ENCODE measurements around the gene POLR1F. TPM values are rescaled to one million over a fixed set of nuclear protein-coding genes. Genes with fewer than 3 reads are reported as not detected.
"Not testable (repeated sequence)": the region's sequence is repeated elsewhere in the genome, so short reads cannot be mapped to it uniquely, and the experiment has no call there.

POLR1F gene
- total RNA-seq, 2 experiments from 2014 or later: 25.8 to 32.2 TPM

DNA sequence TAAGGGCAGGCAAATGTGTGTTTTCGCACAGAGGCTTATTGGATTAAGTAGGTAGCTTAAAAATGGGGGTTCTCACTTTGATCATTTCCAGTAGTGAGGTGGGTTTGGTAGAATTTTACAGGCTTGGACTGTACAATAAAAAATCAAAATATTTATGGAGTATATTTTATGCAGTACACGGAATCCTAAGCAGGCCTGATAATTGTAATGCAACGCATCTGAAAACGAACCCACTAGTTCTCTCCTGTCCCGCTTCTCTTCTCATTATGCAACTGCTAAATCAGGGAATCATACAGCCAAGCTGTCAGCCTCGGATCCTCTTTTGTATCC is 377 bp upstream of the POLR1F start:
- H3K27me3 Mint-ChIP-seq: no peaks in the 10 kb centered on the region
- ATAC-seq: no peak
- POLR2A ChIA-PET: interaction anchor here (0.7 to 0.8 kb wide), 2 partner anchors 12 to 621 kb away, joined by 3 read pairs; partner anchors contain the start of gene ITGB8
- no peaks in the 10 kb centered on the region for H3K9me3 Mint-ChIP-seq (ENCODE audit: low read depth)
- peak overlapping the region; percentile 89 for H3K4me3 Mint-ChIP-seq
- no peak for DNase-seq
- peak overlapping the region; percentile 90 for H3K27ac Mint-ChIP-seq
- CTCF ChIA-PET: interaction anchor here (0.6 to 4.6 kb wide), 11 partner anchors 8 to 1239 kb away, joined by 3 to 42 read pairs (median 3); partner anchors contain the start of gene ITGB8
- H3K36me3 Mint-ChIP-seq (ENCODE audit: low read depth): peaks cover 4% of the 10 kb centered on the region
- intact Hi-C loops (cut with DNase I, micrococcal nuclease): loop anchor here in 1 of 2 experiments (5.0 kb wide), 4 partner anchors 623 to 1767 kb away; partner anchors contain the start of genes ITGB8, SNX13 and SP4
- H3K4me1 Mint-ChIP-seq: peaks cover 41% of the 10 kb centered on the region

DNA sequence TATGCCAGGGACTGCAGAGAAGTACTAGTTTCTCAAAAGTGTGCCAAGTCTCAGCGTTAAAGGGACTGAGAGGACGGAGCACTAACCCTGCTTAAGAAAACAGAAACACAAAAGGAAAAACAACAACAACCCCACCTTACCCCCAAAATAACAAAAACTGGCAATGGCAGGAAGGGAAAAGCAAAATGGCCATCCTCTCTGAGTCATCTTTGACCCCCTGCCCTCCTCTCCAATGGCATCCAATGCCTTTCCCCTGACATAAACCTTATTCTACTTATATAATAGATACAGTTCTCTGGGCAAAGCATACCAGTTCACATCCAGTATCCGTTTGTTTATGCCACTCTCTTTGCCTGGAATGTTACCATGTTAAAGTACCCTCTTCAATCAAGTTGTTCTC is 1.6 kb downstream of the POLR1F start:
- ATAC-seq (no peak), DNase-seq (no peak)
- intact Hi-C loops (cut with DNase I, micrococcal nuclease): loop anchor here in 1 of 2 experiments (5.0 kb wide), 4 partner anchors 625 to 1765 kb away; partner anchors contain the start of genes ITGB8, SNX13 and SP4
- Mint-ChIP-seq H3K36me3 (ENCODE audit: low read depth) (peaks cover 18% of the 10 kb centered on the region), H3K27ac (no peak overlapping the region), H3K4me3 (peak overlapping the region; percentile 89), H3K9me3 (ENCODE audit: low read depth) (no peaks in the 10 kb centered on the region), H3K4me1 (peaks cover 41% of the 10 kb centered on the region), H3K27me3 (no peaks in the 10 kb centered on the region)
- POLR2A ChIA-PET: no interaction called here
- CTCF ChIA-PET: no interaction called here

GRCh38 chr7:19705663-19706062 is 3.2 kb downstream of the POLR1F start:
- no peaks in the 10 kb centered on the region for H3K9me3 Mint-ChIP-seq (ENCODE audit: low read depth)
- intact Hi-C loops (cut with DNase I, micrococcal nuclease): loop anchor here in 1 of 2 experiments (5.0 kb wide), 4 partner anchors 627 to 1763 kb away; partner anchors contain the start of genes ITGB8, SNX13 and SP4
- CTCF ChIA-PET: interaction anchor here (1.1 to 1.2 kb wide), 2 partner anchors 9 to 10 kb away, joined by 3 read pairs; no protein-coding TSS in a partner anchor
- no peak overlapping the region for H3K4me3 Mint-ChIP-seq
- H3K27me3 Mint-ChIP-seq: no peaks in the 10 kb centered on the region
- no peak overlapping the region for H3K27ac Mint-ChIP-seq
- POLR2A ChIA-PET: no interaction called here
- peaks cover 29% of the 10 kb centered on the region for H3K36me3 Mint-ChIP-seq (ENCODE audit: low read depth)
- peaks cover 40% of the 10 kb centered on the region for H3K4me1 Mint-ChIP-seq
- no peak for ATAC-seq
- no peak for DNase-seq

GRCh38 chr7:19701471-19701870 is 7.4 kb downstream of the POLR1F start:
- Mint-ChIP-seq H3K4me1 (peaks cover 8% of the 10 kb centered on the region), H3K27ac (no peak overlapping the region), H3K4me3 (no peak overlapping the region), H3K27me3 (no peaks in the 10 kb centered on the region), H3K36me3 (ENCODE audit: low read depth) (peaks cover 45% of the 10 kb centered on the region), H3K9me3 (ENCODE audit: low read depth) (no peaks in the 10 kb centered on the region)
- intact Hi-C loops (cut with DNase I, micrococcal nuclease): no loop called here
- ATAC-seq: no peak
- no peak for DNase-seq
- POLR2A ChIA-PET: no interaction called here
- CTCF ChIA-PET: interaction anchor here (1.4 kb wide), 1 partner anchor 8 kb away, joined by 6 read pairs; the partner anchor contains the start of gene POLR1F

DNA sequence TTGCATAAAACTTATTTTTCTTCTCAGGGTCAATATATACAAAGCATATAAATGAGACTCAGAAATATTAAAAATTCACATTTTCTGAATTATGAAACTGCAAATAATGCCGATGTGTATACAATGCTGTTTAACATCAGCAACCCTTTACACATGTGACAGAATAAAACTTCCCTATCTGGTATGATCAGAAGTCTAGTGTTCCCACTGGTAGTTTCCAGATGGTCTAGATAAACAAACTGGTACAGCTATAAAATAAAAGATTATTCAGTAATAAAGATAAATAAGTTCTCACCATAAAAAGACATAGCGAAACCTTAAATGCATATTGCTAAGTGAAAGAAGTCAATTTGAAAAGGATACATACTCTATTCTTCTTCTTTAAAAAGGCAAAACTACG is 7.9 kb downstream of the POLR1F start:
- DNase-seq (no peak), ATAC-seq (no peak)
- Mint-ChIP-seq H3K4me3 (no peak overlapping the region), H3K9me3 (ENCODE audit: low read depth) (no peaks in the 10 kb centered on the region), H3K27ac (no peak overlapping the region), H3K36me3 (ENCODE audit: low read depth) (peaks cover 48% of the 10 kb centered on the region), H3K4me1 (peaks cover 4% of the 10 kb centered on the region), H3K27me3 (no peaks in the 10 kb centered on the region)
- ChIA-PET POLR2A (no interaction called here), CTCF (interaction anchor here (1.0 to 1.4 kb wide), 2 partner anchors 8 to 13 kb away, joined by 6 read pairs; partner anchors contain the start of gene POLR1F)
- intact Hi-C loops (cut with DNase I, micrococcal nuclease): no loop called here

- Mint-ChIP-seq H3K27ac (no peak overlapping the region), H3K4me3 (no peak overlapping the region), H3K9me3 (ENCODE audit: low read depth) (no peaks in the 10 kb centered on the region), H3K36me3 (ENCODE audit: low read depth) (peaks cover 38% of the 10 kb centered on the region), H3K27me3 (no peaks in the 10 kb centered on the region), H3K4me1 (no peaks in the 10 kb centered on the region)
- intact Hi-C loops (cut with DNase I, micrococcal nuclease): no loop called here
- POLR2A ChIA-PET: no interaction called here
- CTCF ChIA-PET: no interaction called here
- ATAC-seq: no peak
- DNase-seq: no peak
These were observed 10.5 kb downstream of the POLR1F start for GRCh38 chr7:19698331-19698730.

DNA sequence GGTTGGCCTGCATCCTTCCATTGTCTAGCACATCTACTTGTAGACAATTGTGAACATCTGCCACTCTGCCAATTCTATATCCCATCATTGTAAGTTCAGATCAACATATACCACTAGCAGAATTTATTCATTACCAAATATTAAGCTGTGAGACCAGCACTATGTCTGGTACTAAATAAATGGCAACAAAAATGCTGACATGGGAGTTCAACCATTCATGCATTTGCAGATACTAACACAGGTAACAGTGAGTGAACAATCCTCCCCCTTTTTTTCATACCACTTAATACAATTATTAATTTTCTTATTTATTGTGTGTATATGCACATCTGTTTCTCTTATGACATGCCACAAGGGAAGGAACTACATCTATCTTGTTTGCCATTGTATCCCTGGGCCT is 11.9 kb downstream of the POLR1F start:
- peaks cover 28% of the 10 kb centered on the region for H3K36me3 Mint-ChIP-seq (ENCODE audit: low read depth)
- H3K9me3 Mint-ChIP-seq (ENCODE audit: low read depth): no peaks in the 10 kb centered on the region
- no peak for ATAC-seq
- POLR2A ChIA-PET: interaction anchor here (1.3 kb wide), 1 partner anchor 12 kb away, joined by 3 read pairs; the partner anchor contains the start of gene POLR1F
- H3K27me3 Mint-ChIP-seq: no peaks in the 10 kb centered on the region
- no peak overlapping the region for H3K4me3 Mint-ChIP-seq
- DNase-seq: no peak
- CTCF ChIA-PET: interaction anchor here (1.0 kb wide), 1 partner anchor 9 kb away, joined by 3 read pairs; no protein-coding TSS in a partner anchor
- intact Hi-C loops (cut with DNase I, micrococcal nuclease): no loop called here
- H3K4me1 Mint-ChIP-seq: no peaks in the 10 kb centered on the region
- H3K27ac Mint-ChIP-seq: no peak overlapping the region

DNA sequence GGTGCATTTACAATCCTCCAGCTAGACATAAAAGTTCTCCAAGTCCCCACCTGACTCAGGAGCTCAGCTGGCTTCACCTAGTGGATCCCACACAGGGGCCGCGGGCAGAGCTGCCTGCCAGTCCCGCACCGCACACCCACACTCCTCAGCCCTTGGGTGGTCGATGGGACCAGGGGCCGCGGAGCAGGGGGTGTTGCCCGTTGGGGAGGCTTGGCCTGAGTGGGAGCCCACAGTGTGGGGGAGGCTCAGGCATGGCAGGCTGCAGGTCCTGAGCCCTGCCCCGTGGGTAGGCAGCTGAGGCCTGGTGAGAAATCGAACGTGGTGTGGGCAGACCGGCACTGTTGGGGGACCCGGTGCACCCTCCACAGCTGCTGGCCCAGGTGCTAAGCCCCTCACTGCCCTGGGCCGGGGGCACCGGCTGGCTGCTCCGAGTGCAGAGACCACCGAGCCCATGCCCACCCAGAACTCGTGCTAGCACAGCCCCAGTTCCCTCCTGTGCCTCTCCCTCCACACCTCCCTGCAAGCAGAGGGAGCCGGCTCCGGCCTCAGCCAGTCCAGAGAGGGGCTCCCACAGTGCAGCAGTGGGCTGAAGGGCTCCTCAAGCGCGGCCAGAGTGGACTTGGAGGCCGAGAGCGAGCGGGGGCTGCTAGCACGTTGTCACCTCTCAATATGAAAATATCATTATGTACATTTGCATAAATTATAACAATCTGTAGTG is 16.6 kb downstream of the POLR1F start:
- DNase-seq (no peak), ATAC-seq (no peak)
- intact Hi-C loops (cut with DNase I, micrococcal nuclease): no loop called here
- Mint-ChIP-seq H3K36me3 (ENCODE audit: low read depth) (peaks cover 8% of the 10 kb centered on the region), H3K9me3 (ENCODE audit: low read depth) (no peaks in the 10 kb centered on the region), H3K4me3 (no peak overlapping the region), H3K27me3 (no peaks in the 10 kb centered on the region), H3K27ac (no peak overlapping the region), H3K4me1 (no peaks in the 10 kb centered on the region)
- CTCF ChIA-PET: no interaction called here
- POLR2A ChIA-PET: no interaction called here

DNA sequence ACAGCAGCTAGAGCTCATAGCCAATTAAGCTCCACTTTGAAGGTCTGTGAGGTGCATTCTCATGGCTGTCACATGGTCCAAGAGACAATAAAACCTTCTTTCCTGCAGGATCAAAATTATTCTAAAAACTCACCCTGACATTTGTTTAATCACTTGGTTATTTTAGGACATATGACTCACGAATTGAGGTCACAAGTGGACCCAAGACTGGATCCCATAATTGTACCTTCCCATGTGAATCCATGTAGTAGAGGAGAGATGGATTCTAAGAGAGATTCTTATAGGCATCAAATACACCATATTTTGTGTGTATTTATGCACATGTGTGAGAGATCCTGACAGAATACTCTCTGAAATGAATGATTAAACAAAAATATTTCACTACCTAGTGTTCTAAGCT is 18.1 kb downstream of the POLR1F start:
- Mint-ChIP-seq H3K27me3 (no peaks in the 10 kb centered on the region), H3K36me3 (ENCODE audit: low read depth) (no peaks in the 10 kb centered on the region), H3K9me3 (ENCODE audit: low read depth) (no peaks in the 10 kb centered on the region), H3K4me3 (no peak overlapping the region), H3K27ac (no peak overlapping the region), H3K4me1 (no peaks in the 10 kb centered on the region)
- DNase-seq (no peak), ATAC-seq (no peak)
- POLR2A ChIA-PET: no interaction called here
- intact Hi-C loops (cut with DNase I, micrococcal nuclease): no loop called here
- CTCF ChIA-PET: no interaction called here

DNA sequence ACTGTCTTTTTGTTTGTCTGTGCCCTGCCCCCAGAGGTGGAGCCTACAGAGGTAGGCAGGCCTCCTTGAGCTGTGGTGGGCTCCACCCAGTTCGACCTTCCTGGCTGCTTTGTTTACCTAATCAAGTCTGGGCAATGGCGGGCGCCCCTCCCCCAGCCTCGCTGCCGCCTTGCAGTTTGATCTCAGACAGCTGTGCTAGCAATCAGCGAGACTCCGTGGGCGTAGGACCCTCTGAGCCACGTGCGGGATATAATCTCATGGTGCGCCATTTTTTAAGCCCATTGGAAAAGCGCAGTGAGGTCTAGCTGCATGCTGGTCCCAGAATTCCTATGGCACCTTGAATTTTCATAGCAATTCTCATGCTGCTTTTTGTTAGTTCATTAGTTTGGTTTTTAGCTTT is 19.7 kb downstream of the POLR1F start:
- ATAC-seq; POLR2A ChIA-PET; H3K4me3 Mint-ChIP-seq; intact Hi-C loops (cut with DNase I, micrococcal nuclease); DNase-seq; H3K27me3 Mint-ChIP-seq; H3K27ac Mint-ChIP-seq; H3K36me3 Mint-ChIP-seq (ENCODE audit: low read depth); H3K4me1 Mint-ChIP-seq; CTCF ChIA-PET; H3K9me3 Mint-ChIP-seq (ENCODE audit: low read depth): not testable (repeated sequence)

- no peak for DNase-seq
- Mint-ChIP-seq H3K27me3 (no peaks in the 10 kb centered on the region), H3K4me1 (peaks cover 6% of the 10 kb centered on the region), H3K36me3 (ENCODE audit: low read depth) (no peaks in the 10 kb centered on the region), H3K27ac (no peak overlapping the region), H3K4me3 (no peak overlapping the region), H3K9me3 (ENCODE audit: low read depth) (peaks cover 1% of the 10 kb centered on the region)
- no peak for ATAC-seq
- ChIA-PET POLR2A (no interaction called here), CTCF (no interaction called here)
- intact Hi-C loops (cut with DNase I, micrococcal nuclease): no loop called here
These were observed 27.2 kb downstream of the POLR1F start for GRCh38 chr7:19681596-19681995.

- intact Hi-C loops (cut with DNase I, micrococcal nuclease): no loop called here
- ChIA-PET CTCF (interaction anchor here (0.9 kb wide), 1 partner anchor 10 kb away, joined by 3 read pairs; no protein-coding TSS in a partner anchor), POLR2A (no interaction called here)
- DNase-seq (no peak), ATAC-seq (no peak)
- H3K36me3 Mint-ChIP-seq (ENCODE audit: low read depth): no peaks in the 10 kb centered on the region
- H3K27ac Mint-ChIP-seq: no peak overlapping the region
- H3K27me3 Mint-ChIP-seq: no peaks in the 10 kb centered on the region
- H3K4me1 Mint-ChIP-seq: peaks cover 6% of the 10 kb centered on the region
- no peak overlapping the region for H3K4me3 Mint-ChIP-seq
- no peaks in the 10 kb centered on the region for H3K9me3 Mint-ChIP-seq (ENCODE audit: low read depth)
These were observed 31.7 kb downstream of the POLR1F start for GRCh38 chr7:19677180-19677579.
